NCI-H1694 (cell line): ENCODE data around the gene KLK5.
"Not testable (repeated sequence)": the region's sequence is repeated elsewhere in the genome, so short reads cannot be mapped to it uniquely, and the experiment has no call there.

Source experiments
- DNase-seq: peaks from one replicate; lab custom pipeline; 2025; lab: John Stamatoyannopoulos, UW

The KLK5 gene

DNA sequence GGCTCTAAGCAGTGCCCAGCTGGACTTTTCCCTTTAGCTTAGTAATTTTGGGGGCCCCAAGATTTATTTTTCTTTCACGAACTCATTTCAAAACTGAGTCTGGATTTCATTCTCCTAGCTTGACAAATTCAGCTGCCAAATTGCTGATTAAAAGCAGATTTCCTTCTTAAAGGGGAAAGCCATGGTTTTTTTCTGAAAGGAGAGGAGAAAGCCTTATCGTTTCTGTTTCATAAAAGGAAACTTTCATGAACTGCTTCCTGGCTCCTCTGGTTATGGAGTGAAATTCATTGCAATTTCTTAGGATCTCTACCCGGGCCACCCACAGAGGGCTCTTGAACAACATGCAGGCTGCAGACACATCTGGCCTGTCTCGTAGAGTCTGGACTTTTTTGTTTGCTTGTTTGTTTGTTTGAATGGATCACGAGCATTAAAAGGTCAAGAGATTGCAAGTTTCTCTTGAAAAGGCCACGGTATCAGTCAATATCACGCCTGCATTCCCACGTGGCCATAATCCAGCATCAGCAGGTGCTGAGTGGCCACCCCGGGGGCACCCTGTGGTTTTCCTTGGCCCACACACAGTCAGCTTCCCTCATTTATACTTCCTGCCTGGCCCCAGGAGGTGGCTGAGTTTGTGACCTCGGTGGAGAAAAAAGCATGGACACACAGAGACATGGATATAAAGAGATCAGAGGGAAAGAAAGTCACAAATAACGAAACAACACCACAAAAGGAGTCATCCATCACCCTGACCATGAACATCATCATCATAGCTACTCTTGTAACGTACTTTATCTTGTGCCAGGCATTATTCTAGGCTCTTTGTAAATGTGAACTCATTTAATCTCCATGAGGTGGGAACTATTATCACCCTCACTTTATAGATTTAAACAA, 31.2 kb downstream of the KLK5 start:
- DNase-seq: no peak

DNA sequence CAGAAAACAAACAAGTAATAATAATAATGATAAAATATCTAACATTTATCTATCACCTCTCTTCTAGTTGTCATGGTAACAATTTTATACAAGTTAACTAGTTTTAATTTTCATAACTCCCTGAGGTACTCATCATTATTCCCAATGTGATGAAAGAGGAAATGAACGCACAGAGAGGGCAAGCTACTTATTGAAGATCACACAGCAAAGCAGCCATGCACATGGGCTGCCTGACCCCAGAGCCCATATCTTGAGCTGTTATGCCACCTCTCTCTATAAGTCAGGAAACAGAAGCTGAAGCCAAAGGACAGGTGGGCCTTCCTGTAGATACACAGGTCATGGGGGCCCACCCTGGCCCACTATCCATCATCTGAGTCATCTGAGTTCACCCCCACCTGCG, 36.8 kb downstream of the KLK5 start:
- no peak for DNase-seq

DNA sequence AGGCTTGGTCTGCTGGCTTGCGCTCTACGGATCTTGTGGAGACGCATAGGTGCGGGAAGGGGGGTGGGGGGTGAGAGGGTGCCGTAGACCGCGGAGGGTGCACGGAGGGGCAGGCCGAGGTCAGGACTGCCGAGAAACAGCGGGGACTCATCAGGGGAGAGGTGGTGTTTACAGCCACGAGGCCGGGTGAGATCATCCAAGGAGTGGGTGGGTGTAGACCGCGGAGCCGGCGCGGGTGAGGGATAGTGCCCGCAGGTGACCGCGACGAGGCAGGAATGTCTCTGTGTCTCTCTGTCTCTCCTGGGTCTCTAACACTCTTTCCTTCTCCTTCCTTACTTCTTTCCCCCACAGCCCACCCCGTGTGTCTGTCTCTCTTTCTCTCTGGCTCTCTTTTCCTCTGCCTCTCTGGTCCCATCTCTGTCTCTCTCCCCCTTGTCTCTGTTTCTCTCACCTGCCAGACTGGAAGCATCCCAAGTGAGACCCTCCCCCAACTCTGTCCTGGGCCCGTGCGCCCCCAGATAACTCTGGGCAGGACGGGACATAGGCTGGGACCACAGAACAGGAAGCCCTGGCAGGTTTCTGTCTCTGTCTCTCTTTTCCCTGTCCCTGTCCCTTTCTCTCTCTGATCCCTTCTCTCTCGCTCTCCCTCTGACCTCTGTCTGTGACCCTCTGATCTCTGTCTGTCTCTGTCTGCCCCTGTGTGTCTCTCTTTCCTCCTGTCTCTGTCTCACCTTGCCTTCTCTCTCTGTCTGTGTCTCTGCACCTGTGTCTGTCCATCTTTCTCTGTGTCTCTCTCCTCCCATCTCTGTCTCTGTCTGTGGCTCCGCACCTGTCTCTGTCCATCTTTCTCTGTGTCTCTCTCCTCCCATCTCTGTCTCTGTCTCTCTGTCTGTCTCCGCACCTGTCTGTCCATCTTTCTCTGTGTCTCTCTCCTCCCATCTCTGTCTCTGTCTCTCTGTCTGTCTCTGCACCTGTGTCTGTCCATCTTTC, 39.8 kb downstream of the KLK5 start:
- no peak for DNase-seq

GRCh38 chr19:50912102-50912599, 40.7 kb downstream of the KLK5 start:
- DNase-seq: no peak

GRCh38 chr19:50911206-50912101, 41.4 kb downstream of the KLK5 start, which contains the start of gene KLK4:
TSS of gene KLK4 (minus strand) at chr19:50911395. CDS start at chr19:50910738, 657 bp downstream.
- no peak for DNase-seq

- no peak for DNase-seq
These were observed 42.1 kb downstream of the KLK5 start for GRCh38 chr19:50910722-50911121.

- no peak for DNase-seq
These were observed 43.4 kb downstream of the KLK5 start for GRCh38 chr19:50909240-50910070.

DNA sequence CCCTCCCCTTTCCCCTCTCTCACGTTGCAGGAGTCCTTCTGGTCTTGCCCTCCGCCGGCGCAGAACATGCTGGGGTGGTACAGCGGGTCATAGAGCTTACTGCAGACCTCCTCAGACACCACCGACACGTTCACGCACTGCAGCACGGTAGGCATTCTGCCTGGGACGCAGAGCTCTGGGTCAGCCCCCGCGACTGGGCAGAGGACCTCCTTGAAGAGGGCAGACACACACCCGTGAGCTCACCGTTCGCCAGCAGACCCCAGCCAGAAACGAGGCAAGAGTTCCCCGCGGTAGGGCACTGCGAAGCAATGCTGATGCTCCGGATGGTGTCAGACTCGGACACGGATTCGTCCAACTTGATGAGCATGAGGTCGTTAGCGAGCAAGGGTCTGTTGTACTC, 44.5 kb downstream of the KLK5 start:
- DNase-seq: no peak

- no peak for DNase-seq
These were observed 46.6 kb downstream of the KLK5 start for GRCh38 chr19:50906217-50906616.

DNA sequence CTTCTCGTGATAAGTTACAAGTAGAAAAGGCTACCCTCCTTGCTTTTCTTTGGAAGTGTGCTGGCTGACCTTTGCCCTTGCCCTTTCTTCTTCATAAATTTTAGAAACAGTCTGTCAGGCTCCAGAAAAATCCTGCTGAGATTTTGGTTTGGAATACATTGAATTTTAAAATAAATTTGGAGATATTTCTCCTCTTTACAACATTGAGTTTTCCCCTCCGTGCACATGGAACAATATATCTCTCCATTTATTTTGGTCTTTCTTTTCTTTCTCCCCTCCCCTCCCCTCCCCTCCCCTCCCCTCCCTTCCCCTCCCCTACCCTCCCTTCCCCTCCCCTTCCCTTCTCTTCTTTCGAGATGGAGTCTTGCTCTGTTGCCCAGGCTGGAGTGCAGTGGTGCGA, 50.2 kb downstream of the KLK5 start:
- DNase-seq: no peak

- DNase-seq: no peak
These were observed 53.3 kb downstream of the KLK5 start for GRCh38 chr19:50899569-50899968.

- no peak for DNase-seq
These were observed 54.8 kb downstream of the KLK5 start for GRCh38 chr19:50898018-50898417.

- DNase-seq: no peak
These were observed 55.2 kb downstream of the KLK5 start for GRCh38 chr19:50897612-50898011.

DNA sequence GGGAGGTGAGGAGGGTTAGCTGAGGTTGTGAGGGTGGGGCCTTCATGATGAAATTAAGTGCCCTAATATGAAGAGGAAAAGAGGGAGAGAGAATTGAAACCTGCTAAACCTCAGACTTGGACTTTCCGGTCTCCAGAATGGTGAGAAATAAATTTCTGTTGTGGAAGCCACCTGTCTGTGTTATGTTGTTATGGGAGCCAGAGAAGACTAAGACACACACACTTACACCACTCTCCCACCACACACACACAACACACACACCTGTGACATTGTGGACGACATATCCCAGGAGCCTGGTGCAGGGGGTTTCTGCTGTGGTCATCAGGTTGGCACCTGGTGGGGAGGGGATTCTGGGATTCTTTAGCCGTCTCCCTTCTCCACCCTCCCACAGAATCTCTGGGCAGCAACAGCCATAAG, 55.6 kb downstream of the KLK5 start:
- no peak for DNase-seq

DNA sequence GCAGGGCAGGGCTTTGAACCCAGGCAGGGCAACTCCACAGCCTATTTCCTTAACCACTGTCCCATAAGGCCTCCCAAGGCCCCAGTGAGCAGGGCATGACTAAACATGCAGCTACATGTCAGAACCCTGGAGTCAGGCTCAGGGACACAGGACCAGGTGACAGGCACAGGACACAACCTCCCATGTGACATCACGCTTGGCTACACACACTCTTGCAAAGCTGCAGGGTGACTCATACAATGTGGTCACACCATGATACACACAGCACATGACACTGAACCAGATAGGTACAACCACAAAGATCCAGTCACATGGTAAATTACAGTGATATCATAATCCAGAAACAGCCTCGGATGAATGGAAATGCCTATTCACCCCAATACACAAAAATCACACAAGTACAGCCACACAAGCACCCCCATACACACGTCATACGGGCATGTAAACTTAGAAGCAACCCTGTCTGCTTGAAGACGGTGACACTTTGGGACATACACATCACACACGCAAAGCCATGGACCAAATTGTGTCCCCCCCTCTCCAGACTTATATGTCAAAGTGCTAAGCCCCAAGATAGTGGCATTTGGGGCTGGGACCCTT, 56.1 kb downstream of the KLK5 start:
- DNase-seq: no peak

- not testable (repeated sequence) for DNase-seq
These were observed 56.7 kb downstream of the KLK5 start for GRCh38 chr19:50896089-50896590.

DNA sequence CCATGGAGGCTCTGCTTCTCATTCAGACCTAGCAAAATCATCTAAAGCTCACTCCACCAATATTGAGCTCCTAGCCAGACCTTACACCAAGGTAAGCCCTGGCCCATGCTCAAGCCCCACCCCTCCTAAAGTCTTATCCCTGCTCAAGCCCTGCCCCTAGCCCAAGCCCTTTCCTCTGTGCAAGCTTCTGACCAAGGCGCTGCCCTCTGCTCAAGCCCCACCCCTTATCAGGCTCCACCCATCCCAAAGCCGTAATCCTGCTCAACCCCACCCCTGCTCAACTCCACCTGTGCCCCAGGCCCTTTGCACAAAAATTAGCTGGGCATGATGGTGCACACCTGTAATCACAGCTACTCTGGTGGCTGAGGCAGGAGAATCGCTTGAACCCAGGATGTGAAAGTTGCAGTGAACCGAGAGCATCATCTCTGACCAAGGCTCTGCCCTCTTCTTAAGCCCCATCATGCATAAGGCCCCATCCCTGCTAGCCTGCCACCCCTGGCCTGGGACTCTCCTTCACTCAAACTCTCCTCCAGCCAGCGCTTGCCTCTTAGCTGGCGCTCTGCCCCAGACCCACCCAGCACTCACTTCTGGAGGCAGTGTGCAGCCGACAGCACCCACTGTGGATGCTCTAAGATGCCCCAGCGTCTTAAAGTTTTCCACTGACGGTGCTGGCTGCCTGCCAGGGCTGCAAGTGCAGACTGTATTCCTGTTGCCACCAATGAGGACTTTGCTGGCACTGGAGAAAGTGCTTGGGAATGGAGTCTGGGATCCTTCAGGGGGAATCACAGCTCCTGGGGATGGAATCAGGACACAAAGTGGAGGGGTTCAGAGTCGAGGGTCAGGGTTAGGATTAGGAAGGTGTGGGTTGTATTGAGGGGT, 58.1 kb downstream of the KLK5 start:
- DNase-seq: no peak
